Stimulated activated CD4-positive, alpha-beta T cell treated with anti-CD3 and anti-CD28 coated beads, Interleukin-12 subunit alpha, Interleukin-12 subunit beta, amount 100 ng/mL, for 4 hours (primary cell): ENCODE results near the gene AANAT.
A peak's percentile ranks its signal among the peaks of the same experiment; 100 is the strongest.
"Not testable (repeated sequence)": the region's sequence is repeated elsewhere in the genome, so short reads cannot be mapped to it uniquely, and the experiment has no call there.

Source experiments
- DNase-seq: peaks from one replicate; pipeline ENCODE4 v3.0.0-alpha.2; 2020

The AANAT gene

DNA sequence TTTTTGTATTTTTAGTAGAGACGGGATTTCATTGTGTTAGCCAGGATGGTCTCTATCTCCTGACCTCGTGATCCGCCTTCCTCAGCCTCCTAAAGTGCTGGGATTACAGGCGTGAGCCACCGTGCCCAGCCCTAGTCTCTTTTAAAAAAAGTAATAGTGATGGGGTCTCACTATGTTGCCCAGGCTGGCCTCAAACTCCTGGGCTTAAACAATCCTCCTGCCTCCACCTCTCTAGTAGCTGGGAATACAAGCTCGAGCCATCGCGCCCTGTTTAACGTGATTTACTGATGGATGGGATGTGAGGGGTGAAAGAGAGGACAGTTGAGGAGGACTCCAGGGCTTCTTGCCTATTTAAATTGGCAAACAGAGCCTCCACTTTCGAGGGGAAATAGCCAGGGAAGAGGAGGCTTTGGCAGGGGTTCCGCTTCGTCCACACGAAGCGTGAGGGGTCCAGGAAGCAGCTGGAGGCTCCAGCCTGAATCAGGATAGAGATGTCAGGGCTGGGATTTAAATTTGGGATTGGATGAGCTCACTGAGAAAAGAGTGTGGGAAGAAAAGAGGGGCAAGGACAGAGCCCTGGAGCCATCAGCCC is 41.2 kb downstream of the AANAT start:
- DNase-seq, result not testable (repeated sequence)

- DNase-seq, result no peak
Observed at GRCh38 chr17:76510831-76511244, 43.4 kb downstream of the AANAT start.

- DNase-seq, result no peak
Observed at GRCh38 chr17:76511668-76512365, 44.4 kb downstream of the AANAT start.

DNA sequence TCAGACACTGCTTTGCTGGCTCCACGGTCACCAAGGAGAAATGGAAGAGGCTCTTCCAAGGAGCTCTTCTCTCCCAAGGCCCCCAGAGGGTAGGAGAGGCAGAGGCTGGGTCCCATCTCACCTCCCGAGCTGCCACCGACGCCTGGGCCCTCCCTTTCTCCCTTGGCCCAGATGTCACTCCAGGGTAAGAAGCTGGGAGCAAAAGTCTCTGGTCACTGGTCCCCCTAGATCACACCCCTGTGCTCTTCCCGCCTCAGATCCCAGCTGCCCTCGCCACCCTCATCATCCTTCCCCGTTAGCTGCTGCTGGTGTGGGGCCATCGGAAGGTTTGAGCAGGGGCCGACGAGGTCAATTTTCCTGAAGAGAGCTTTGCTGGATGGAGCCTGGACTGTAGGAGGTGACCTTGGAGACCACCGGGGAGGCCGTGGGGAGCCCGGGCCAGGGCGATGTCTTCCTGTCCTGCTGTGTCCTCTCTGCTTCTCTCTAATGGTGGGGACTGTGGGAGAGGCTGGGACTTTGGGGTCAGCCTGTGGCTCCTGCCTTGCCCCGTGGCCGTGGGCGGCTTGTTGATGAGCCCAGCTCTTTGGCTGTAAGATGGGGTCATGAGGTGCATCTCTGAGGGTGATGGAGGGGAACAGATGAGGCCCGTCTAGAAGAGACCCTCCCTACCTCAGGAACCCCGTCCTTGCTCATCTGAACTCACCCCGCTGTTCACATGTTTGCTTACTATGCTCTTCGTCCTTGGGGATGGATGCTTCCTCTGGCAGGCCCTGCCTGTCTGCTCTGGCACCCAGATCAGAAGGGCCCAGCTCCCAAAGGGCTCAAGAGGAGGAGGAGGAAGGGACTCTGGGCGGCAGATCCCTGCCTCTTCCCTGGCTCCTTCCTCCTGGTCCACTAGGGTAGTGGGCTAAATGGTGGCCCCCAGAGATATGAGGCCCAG is 45.2 kb downstream of the AANAT start:
- DNase-seq, result no peak

- DNase-seq, result no peak
Observed at GRCh38 chr17:76513306-76513692, 45.9 kb downstream of the AANAT start.

DNA sequence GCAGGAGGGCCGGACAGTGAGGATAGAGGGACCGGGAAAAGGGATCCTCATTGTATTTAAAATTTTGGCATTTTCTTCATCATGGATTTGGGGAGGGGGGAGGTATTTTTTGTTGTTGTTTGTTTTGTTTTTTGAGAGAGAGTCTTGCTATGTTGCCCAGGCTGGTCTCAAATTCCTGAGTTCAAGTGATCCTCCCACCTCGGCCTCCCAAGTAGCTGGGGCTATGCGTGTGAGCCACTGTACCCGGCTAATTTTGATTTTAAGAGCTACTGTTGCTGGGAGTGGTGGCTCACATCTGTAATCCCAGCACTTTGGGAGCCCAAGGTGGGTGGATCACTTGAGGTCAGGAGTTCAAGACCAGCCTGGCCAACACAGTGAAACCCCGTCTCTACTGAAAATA is 47.0 kb downstream of the AANAT start:
- DNase-seq, result not testable (repeated sequence)

DNA sequence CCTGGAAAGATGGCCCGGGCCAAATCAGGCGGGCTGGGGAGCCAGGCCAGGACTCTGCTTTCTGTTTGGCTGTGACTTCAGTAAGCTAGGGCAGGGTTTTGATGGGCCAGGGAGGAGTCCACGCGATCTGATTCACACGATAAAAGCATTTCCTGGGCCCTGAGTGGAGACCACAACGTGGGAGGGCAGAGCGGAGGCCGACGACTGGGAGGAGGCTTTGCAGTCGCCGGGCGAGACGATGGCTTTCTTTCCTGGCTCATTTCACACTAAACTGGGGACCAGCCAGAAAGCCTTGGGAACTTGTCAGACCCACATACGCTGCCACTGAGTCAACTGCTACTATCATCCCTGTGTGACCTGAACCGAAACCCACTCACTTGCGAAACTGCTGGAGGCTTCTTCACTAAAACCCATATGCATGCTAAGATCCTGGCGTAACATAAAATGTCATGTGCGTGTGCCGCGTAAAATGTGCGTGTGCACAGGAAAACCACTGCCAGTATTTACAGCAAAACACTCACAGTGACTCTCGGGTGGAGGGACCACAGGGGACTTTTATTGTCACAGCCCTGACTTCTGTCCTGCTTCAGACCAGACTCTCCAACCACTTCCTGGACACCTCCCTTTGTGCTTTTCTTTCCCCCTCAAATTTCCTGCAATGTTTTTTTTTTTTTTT is 48.0 kb downstream of the AANAT start:
- peak; percentile 56 for DNase-seq

GRCh38 chr17:76517638-76518038 is 50.2 kb downstream of the AANAT start:
- DNase-seq, result no peak

- DNase-seq, result no peak
Observed at GRCh38 chr17:76519048-76519966, 51.9 kb downstream of the AANAT start.
